T-helper 1 cell (primary cell): ENCODE measurements around the gene HDX.
"Not testable (repeated sequence)": the region's sequence is repeated elsewhere in the genome, so short reads cannot be mapped to it uniquely, and the experiment has no call there.

Experiments
- DNase-seq, 5 donors: peaks; one replicate each; pipeline ENCODE4 v3.0.0-alpha.2; 2012 to 2020

The HDX gene

DNA sequence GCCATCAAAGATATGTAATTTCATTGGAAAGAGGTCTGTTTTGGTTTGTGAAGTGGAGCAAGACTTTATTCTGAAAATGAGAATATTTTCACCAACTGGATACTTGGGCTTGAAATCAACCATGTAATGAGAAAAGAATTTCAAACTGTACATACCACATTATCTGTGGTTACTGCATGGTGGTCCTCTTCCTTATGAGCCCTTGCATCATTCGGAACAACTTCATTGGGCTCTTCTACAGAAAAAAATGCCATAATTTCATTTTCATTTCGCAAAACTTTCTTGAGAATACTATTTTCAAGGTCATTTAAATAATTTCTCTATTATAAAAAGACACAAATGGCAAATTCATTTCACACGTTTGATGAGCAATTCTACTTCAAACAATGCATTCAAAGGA lies 165.6 kb downstream of the HDX start:
- DNase-seq, result no peak

DNA sequence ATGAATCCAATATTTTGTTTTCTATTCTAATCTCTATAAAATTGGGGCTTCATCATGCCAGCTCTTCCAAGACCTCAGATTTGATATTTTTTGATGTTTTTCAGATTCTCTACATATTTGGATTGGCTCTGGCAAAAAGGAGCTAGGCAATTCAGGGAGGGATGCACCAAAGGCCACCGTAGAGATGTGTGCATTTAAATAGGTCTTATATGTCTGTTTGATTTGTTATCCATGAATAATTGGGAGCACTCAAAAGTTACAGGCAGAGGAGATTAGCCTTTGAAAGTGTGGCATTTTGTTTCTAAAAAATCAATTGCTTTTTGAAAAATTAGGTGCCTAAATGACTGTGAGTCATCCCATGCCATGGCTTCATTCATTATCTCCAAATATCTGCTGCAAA lies 167.1 kb downstream of the HDX start:
- no peak for DNase-seq

DNA sequence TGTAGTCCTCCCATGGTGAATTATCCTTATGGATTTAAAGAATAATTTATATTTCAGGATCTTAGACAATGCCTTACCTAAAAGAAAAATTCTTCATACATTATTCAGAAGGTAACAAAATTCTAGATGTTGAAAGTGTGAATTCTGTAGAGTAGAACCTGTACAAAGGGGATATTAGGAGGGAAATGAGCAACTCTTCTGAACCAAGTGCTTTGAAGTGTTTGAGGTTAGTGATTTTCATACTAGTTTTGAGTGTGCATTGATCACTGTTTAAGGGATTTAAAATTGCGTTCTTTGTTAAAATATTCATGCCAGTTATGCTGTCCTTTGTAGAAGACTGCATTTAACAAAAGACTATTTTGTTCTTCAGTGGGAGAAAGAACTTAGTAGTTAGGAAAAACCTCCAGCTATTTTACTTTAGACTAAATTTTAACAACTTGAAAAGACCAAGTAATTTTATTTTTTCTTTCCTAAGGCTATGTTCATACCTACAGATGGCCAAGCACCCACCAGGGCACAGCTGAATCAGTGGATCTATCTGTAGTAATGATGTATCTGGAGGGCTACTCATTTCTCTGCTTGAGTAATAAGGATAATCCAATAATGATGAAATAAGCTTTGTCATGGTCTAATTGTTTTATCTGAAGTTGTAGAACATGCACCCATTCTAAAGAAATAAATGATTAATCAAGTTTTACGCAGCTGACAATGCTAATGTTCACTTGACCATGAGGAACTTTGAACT lies 180.0 kb downstream of the HDX start:
- no peak for DNase-seq

DNA sequence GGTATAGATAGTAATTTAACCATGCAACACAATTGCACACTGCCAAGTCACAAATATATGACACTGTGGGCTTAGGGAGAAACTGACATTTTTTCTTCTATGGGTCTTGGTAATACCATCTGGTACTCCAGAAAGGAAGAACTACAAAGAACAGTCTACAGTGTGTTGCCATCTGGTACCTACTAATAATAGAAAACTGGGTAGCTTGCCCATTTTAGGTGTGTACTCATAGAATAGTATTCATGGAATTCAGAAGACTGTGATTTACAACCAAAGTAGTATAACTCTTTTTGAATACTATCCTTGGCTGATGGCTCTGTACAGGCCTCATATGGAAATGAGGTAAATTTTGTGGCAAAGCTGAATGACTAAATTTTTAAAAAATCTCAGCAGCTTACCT lies 181.6 kb downstream of the HDX start:
- no peak for DNase-seq

DNA sequence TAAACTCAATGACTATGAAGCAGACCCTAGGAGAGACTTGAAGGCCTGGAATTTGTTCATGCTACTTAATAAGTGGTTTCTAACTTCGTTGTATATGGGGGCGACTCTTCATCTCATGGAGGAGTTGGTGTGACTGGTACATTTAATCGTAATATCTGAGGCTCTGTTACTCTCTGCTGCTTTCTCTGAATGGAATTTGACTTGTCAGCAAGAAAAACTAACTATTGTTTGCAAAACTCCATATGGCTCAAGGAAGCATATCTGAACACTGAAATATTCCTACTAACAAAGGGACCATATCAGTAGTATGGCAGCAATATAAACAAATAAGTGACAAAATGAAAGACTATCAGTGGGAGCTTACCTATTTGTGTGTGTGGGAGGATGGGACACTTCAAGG lies 182.2 kb downstream of the HDX start:
- no peak for DNase-seq

DNA sequence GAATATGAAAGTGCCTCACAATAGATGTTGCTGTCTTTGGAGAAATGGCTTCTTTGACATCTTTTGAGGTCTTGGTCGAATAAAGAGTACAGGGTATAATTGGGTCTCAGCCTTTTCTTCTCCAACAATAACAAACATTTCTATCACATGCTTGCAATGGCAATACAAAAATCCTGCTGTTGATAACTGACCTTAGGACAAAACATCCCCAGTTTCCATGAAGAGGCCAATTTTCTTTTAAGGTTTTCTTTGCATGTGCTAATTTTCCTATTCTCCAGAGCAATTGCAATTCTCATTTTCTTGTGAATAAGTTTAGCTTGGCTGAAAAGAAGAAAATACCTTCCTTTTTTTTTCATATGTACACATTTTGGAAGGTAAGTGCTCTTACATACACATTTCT lies 183.6 kb downstream of the HDX start:
- DNase-seq, result no peak

DNA sequence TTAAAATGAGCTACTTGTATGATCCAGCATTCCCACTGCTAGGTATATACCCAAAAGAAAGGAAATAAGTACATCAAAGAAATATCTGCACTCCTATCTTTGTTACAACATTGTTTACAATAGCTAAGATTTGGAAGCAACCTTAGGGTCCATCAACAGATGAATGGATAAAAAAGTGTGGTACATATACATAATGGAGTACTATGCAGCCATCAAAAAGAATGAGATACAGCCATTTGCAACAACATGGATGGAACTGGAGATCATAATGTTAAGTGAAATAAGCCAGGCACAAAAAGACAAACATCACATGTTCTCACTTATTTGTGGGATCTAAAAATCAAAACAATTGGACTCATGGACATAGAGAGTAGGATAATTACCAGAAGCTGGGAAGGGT lies 186.3 kb downstream of the HDX start:
- DNase-seq, result not testable (repeated sequence)
